GM12878 (cell line): ENCODE measurements around the gene FLT3LG. TPM values are rescaled to one million over a fixed set of nuclear protein-coding genes. Genes with fewer than 3 reads are reported as not detected.

ENCODE experiments used
- ATAC-seq: fragments of 200-7000 bp; cut with Tn5 transposase; 3 replicates; pipeline ENCODE4 v1.9.1; 2020; ENCODE audit warnings: mild to moderate bottlenecking, moderate library complexity
- BruUV-seq: library from RNA; stranded (reverse); fragments of 400-500 nt; replicated peaks from 2 replicates; lab custom pipeline; 2021; lab: Mats Ljungman, UMichigan
- CTCF ChIA-PET: fragments of 300-600 bp; sonication (Branson Sonifier 250); formaldehyde crosslinking; extraction: SDS; loops from one replicate; lab custom pipeline; 2021; ENCODE audit warnings: inconsistent platforms; lab: Yijun Ruan, JAX
- POLR2A ChIA-PET: fragments of 350-600 bp; formaldehyde crosslinking; extraction: SDS; loops from one replicate; lab custom pipeline; 2021; ENCODE audit warnings: inconsistent platforms; lab: Charles Lee
- RAD21 ChIA-PET: fragments of 300-600 bp; sonication (Branson Sonifier 250); formaldehyde crosslinking; loops from one replicate; lab custom pipeline; 2023; ENCODE audit warnings: antibody characterized with exemption; ENCODE audit not compliant: unreplicated experiment; lab: Charles Lee
- SMC1A ChIA-PET: fragments of 300-600 bp; sonication (Branson Sonifier 250); formaldehyde crosslinking; loops from one replicate; lab custom pipeline; 2023; ENCODE audit not compliant: unreplicated experiment, uncharacterized antibody; lab: Charles Lee
- DNase-seq: peaks from one replicate; pipeline ENCODE4 v3.0.0-alpha.2; 2011; ENCODE audit warnings: low read depth, low spot score
- FAIRE-seq: peaks from 3 replicates; lab custom pipeline; 2011; peaks lifted over from hg19 to GRCh38; lab: Jason Lieb, UNC
- H2AFZ ChIP-seq: 2 replicates; pipeline ENCODE4 v1.6.0; 2011; ENCODE audit warnings: low read depth, low read length, control low read depth; ENCODE audit not compliant: control insufficient read depth
- H3K27ac ChIP-seq: 2 replicates; pipeline ENCODE4 v1.5.1; 2011; ENCODE audit warnings: control low read depth; ENCODE audit not compliant: control insufficient read depth, insufficient read depth
- H3K27me3 ChIP-seq, 2 experiments: replicated peaks in 1 of 2; 2 replicates each; pipeline versions ENCODE4 v1.6.0 to v1.6.1; 2011; ENCODE audit warnings: low read length in 1 of 2; ENCODE audit not compliant: control insufficient read depth in 2 of 2, insufficient read depth in 2 of 2
- H3K36me3 ChIP-seq, 2 experiments: 2 replicates each; pipeline ENCODE4 v1.5.1; 2011; ENCODE audit warnings: low read length in 1 of 2; ENCODE audit not compliant: control insufficient read depth in 2 of 2, insufficient read depth in 2 of 2
- H3K4me1 ChIP-seq: 2 replicates; pipeline ENCODE4 v1.6.1; 2011; ENCODE audit warnings: mild to moderate bottlenecking, low read length, moderate library complexity, mixed read lengths; ENCODE audit not compliant: control insufficient read depth, insufficient read depth
- H3K4me2 ChIP-seq: 2 replicates; pipeline ENCODE4 v1.6.0; 2011; ENCODE audit warnings: control low read depth; ENCODE audit not compliant: control insufficient read depth, insufficient read depth
- H3K4me3 ChIP-seq: fragments of 200-600 bp; sonication (generic); 2 replicates; pipeline ENCODE4 v1.5.1; 2016
- H3K79me2 ChIP-seq: 2 replicates; pipeline ENCODE4 v1.6.0; 2011; ENCODE audit warnings: low read length; ENCODE audit not compliant: control insufficient read depth, insufficient read depth
- H3K9ac ChIP-seq: 2 replicates; pipeline ENCODE4 v1.8.0; 2011; ENCODE audit warnings: low read length, control low read depth, mixed read lengths; ENCODE audit not compliant: control insufficient read depth, insufficient read depth
- H3K9me3 ChIP-seq: replicated peaks from 3 replicates; pipeline ENCODE4 v1.5.1; 2011; ENCODE audit warnings: mild to moderate bottlenecking, low read length; ENCODE audit not compliant: control insufficient read depth, insufficient read depth
- H4K20me1 ChIP-seq: 2 replicates; pipeline ENCODE4 v1.6.0; 2011; ENCODE audit not compliant: control insufficient read depth, insufficient read depth
- BHLHE40 ChIP-seq, 2 experiments: fragments of 450-650 bp in 1 of 2; IDR thresholded peaks; 2 replicates each; pipeline ENCODE4 v1.6.1; 2011 to 2017; ENCODE audit warnings: low read depth in 2 of 2, borderline replicate concordance in 1 of 2, improper control_type of control experiment in 1 of 2, low read length in 1 of 2, mild to moderate bottlenecking in 1 of 2
- CHD4 ChIP-seq: fragments of 200-600 bp; sonication (generic); IDR thresholded peaks from 2 replicates; pipeline ENCODE4 v1.6.1; 2016; ENCODE audit warnings: mild to moderate bottlenecking
- EZH2 ChIP-seq: IDR thresholded peaks from 2 replicates; pipeline ENCODE4 v1.6.1; 2012; ENCODE audit warnings: low read depth, mild to moderate bottlenecking, control low read depth, inconsistent platforms, low read length, borderline replicate concordance; ENCODE audit not compliant: control insufficient read depth
- FOXM1 ChIP-seq: IDR thresholded peaks from 2 replicates; pipeline ENCODE4 v1.6.1; 2012; ENCODE audit warnings: low read depth, mild to moderate bottlenecking, inconsistent platforms, low read length, moderate library complexity
- HDAC6 ChIP-seq: fragments of 200-600 bp; sonication (generic); IDR thresholded peaks from one replicate; pipeline ENCODE4 v1.8.0; 2017; ENCODE audit warnings: antibody characterized with exemption; ENCODE audit not compliant: unreplicated experiment
- JUND ChIP-seq: IDR thresholded peaks from 2 replicates; pipeline ENCODE4 v1.6.1; 2012; ENCODE audit warnings: low read depth, mild to moderate bottlenecking, low read length, improper control_type of control experiment, moderate library complexity
- MXI1 ChIP-seq: fragments of 150-350 bp; IDR thresholded peaks from 2 replicates; pipeline ENCODE4 v1.6.1; 2011; ENCODE audit warnings: low read depth, mild to moderate bottlenecking, inconsistent platforms, low read length, improper control_type of control experiment
- NFYB ChIP-seq: IDR thresholded peaks from 2 replicates; pipeline ENCODE4 v1.6.1; 2011; ENCODE audit warnings: low read depth, mild to moderate bottlenecking, low read length, improper control_type of control experiment, moderate library complexity; ENCODE audit not compliant: insufficient read depth
- RELA ChIP-seq: fragments of 450-650 bp; IDR thresholded peaks from 2 replicates; pipeline ENCODE4 v1.8.0; 2014; ENCODE audit warnings: borderline replicate concordance; ENCODE audit not compliant: partially characterized antibody
- WRNIP1 ChIP-seq: IDR thresholded peaks from 2 replicates; pipeline ENCODE4 v1.6.1; 2011; ENCODE audit warnings: low read depth, low read length, improper control_type of control experiment, borderline replicate concordance
- YBX1 ChIP-seq: fragments of 450-650 bp; IDR thresholded peaks from 2 replicates; pipeline ENCODE4 v1.6.1; 2016; ENCODE audit warnings: antibody characterized with exemption
- WGBS: methylation state at CpG from one replicate; pipeline ENCODE4 v1.1.6; 2016; ENCODE audit warnings: low lambda C conversion rate; ENCODE audit not compliant: insufficient replicate concordance, insufficient coverage; ENCODE audit errors: missing lambda C conversion rate; 5-methylcytosine and 5-hydroxymethylcytosine counted together
- in situ Hi-C: fragments of 300-500 bp; cut with MboI; formaldehyde crosslinking; loops from 9 replicates; pipeline ENCODE4 v1.14.3; 2018; ENCODE audit warnings: mixed read lengths
- intact Hi-C: fragments of 100-400 bp; cut with micrococcal nuclease; formaldehyde crosslinking; loops from one replicate; pipeline ENCODE4 v1.14.2; 2022; ENCODE audit not compliant: unreplicated experiment
- polyA plus RNA-seq, 11 experiments: library from polyadenylated mRNA; depleted of rRNA in 4 of 11; unstranded in 6 of 11; stranded (reverse) in 5 of 11; fragments of >200 nt; fragmentation: Nextera tagmentation in 4 of 11; fragmentation: Illumina TruSeq in 1 of 11; extraction: Ambion mirVana in 4 of 11; extraction: Trizol in 1 of 11; gene quantifications; 1 replicate in 1 of 11; 2 replicates in 10 of 11; pipeline versions ENCODE4 v1.2.1 to v1.2.3, GENCODE V29; 2011 to 2016; ENCODE audit warnings: inconsistent platforms in 2 of 11, missing spikeins in 2 of 11, low read depth in 1 of 11
- total RNA-seq, 4 experiments: library from RNA; depleted of rRNA in 3 of 4; stranded (reverse); fragments of >200 nt in 3 of 4; fragmentation: Illumina TruSeq in 1 of 4; extraction: Trizol in 1 of 4; gene quantifications; 2 replicates each; pipeline versions ENCODE4 v1.2.1 to v1.2.3, GENCODE V29; 2013 to 2021
- TF ChIP-seq, protein P1 (sequence below): fragments of 450-650 bp; conservative IDR thresholded peaks from 2 replicates; pipeline ENCODE4 v1.6.1; 2017; ENCODE audit warnings: mild to moderate bottlenecking, moderate library complexity
- TF ChIP-seq, protein P2 (sequence below): fragments of 450-650 bp; IDR thresholded peaks from 2 replicates; pipeline ENCODE4 v1.6.1; 2018; ENCODE audit warnings: borderline replicate concordance, mild to moderate bottlenecking; ENCODE audit not compliant: partially characterized antibody
- TF ChIP-seq, protein P3 (sequence below): IDR thresholded peaks from 2 replicates; pipeline ENCODE4 v1.6.1; 2011; ENCODE audit warnings: borderline replicate concordance, low read depth, mild to moderate bottlenecking, moderate library complexity, mixed read lengths, low read length; ENCODE audit not compliant: insufficient read depth; ENCODE audit errors: extremely low read length

Gene FLT3LG
- total and polyA plus RNA-seq, 10 of the 15 experiments (the other 5 are each of a cell fraction or from before 2014, with no cell fraction given): 0.68 to 13.1 (median 4.3) TPM

DNA sequence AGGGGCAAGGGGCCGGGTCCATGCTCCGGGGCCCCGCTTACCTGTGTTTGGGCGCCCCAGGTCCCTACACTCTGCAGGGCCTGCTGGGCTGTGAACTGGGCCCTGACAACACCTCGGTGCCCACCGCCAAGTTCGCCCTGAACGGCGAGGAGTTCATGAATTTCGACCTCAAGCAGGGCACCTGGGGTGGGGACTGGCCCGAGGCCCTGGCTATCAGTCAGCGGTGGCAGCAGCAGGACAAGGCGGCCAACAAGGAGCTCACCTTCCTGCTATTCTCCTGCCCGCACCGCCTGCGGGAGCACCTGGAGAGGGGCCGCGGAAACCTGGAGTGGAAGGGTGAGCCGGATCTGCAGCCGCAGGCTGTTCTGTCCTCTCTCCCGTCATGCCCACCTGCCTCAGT is 40.1 kb downstream of the FLT3LG start (continued):
- TF ChIP-seq, protein P1, sequence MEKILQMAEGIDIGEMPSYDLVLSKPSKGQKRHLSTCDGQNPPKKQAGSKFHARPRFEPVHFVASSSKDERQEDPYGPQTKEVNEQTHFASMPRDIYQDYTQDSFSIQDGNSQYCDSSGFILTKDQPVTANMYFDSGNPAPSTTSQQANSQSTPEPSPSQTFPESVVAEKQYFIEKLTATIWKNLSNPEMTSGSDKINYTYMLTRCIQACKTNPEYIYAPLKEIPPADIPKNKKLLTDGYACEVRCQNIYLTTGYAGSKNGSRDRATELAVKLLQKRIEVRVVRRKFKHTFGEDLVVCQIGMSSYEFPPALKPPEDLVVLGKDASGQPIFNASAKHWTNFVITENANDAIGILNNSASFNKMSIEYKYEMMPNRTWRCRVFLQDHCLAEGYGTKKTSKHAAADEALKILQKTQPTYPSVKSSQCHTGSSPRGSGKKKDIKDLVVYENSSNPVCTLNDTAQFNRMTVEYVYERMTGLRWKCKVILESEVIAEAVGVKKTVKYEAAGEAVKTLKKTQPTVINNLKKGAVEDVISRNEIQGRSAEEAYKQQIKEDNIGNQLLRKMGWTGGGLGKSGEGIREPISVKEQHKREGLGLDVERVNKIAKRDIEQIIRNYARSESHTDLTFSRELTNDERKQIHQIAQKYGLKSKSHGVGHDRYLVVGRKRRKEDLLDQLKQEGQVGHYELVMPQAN: no peak
- TF ChIP-seq YBX1: no peak
- TF ChIP-seq, all 136 proteins: peak for 0

DNA sequence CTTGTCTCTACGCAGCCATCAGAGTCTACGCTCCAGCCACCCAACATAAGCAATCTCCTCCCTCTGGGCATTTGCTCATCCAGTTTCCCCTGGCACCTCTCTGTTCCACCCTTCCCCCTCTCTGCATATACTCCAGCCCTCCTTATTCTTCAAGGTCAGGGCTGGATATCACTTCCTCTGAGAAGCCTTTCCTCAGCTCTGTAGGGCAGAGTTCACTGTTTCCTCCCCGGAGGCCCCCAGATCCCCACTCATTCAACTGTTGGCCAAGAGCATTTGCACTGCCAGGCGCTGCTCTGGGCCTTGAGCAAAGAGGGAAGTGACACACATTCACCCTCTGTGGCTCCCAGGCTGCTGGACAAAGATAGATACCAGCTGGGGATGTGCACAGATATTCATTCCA is 41.8 kb downstream of the FLT3LG start:
- ChIA-PET POLR2A (no interaction called here), CTCF (interaction anchor here (1.0 kb wide), 1 partner anchor 18 kb away, joined by 3 read pairs; no protein-coding TSS in a partner anchor), RAD21 (interaction anchor here (1.3 kb wide), 1 partner anchor 31 kb away, joined by 3 read pairs; no protein-coding TSS in a partner anchor), SMC1A (interaction anchor here (1.4 kb wide), 1 partner anchor 31 kb away, joined by 5 read pairs; no protein-coding TSS in a partner anchor)
- Histone ChIP-seq H3K4me3 (no peak overlapping the region), H3K4me2 (no peak overlapping the region), H4K20me1 (no peaks in the 10 kb centered on the region), H3K9me3 (no peaks in the 10 kb centered on the region), H3K4me1 (peaks cover 7% of the 10 kb centered on the region), H2AFZ (no peak overlapping the region), H3K27ac (no peak overlapping the region), H3K79me2 (no peaks in the 10 kb centered on the region), H3K36me3 (no peaks in the 10 kb centered on the region), H3K27me3 (no peaks in the 10 kb centered on the region; a peak in 1 of 4 replicates), H3K9ac (no peak overlapping the region)
- intact Hi-C loops (no loop called here), in situ Hi-C loops (no loop called here)
- BruUV-seq: no TSS peak
- no peak for DNase-seq
- peak; percentile 30; the same call in 2 of the 3 replicates for ATAC-seq
- WGBS: 50% methylated on average over 4 of the region's 4 CpGs
- FAIRE-seq: no peak
- no peak for TF ChIP-seq NFYB
- TF ChIP-seq CHD4: no peak
- no peak for TF ChIP-seq JUND
- no peak for TF ChIP-seq WRNIP1
- no peak for TF ChIP-seq FOXM1
- TF ChIP-seq, protein P2, sequence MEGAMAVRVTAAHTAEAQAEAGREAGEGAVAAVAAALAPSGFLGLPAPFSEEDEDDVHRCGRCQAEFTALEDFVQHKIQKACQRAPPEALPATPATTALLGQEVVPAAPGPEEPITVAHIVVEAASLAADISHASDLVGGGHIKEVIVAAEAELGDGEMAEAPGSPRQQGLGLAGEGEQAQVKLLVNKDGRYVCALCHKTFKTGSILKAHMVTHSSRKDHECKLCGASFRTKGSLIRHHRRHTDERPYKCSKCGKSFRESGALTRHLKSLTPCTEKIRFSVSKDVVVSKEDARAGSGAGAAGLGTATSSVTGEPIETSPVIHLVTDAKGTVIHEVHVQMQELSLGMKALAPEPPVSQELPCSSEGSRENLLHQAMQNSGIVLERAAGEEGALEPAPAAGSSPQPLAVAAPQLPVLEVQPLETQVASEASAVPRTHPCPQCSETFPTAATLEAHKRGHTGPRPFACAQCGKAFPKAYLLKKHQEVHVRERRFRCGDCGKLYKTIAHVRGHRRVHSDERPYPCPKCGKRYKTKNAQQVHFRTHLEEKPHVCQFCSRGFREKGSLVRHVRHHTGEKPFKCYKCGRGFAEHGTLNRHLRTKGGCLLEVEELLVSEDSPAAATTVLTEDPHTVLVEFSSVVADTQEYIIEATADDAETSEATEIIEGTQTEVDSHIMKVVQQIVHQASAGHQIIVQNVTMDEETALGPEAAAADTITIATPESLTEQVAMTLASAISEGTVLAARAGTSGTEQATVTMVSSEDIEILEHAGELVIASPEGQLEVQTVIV: no peak
- TF ChIP-seq, protein P3, sequence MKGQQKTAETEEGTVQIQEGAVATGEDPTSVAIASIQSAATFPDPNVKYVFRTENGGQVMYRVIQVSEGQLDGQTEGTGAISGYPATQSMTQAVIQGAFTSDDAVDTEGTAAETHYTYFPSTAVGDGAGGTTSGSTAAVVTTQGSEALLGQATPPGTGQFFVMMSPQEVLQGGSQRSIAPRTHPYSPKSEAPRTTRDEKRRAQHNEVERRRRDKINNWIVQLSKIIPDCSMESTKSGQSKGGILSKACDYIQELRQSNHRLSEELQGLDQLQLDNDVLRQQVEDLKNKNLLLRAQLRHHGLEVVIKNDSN: no peak
- TF ChIP-seq HDAC6: no peak
- no peak for TF ChIP-seq BHLHE40 (IDR thresholded peaks at IDR 0.05; ENCODE audit: borderline replicate concordance in 1 of 2, low read depth in 2 of 2, low read length in 1 of 2)
- TF ChIP-seq EZH2: no peak
- TF ChIP-seq RELA: no peak
- TF ChIP-seq MXI1: no peak
